Retinal pigment epithelial cell (primary cell): ENCODE results near the gene PDE11A.

Experiments used
- DNase-seq: peaks from one replicate; pipeline ENCODE4 v3.0.0-alpha.2; 2010; ENCODE audit warnings: low read depth
- H3K4me3 ChIP-seq: 2 replicates; pipeline ENCODE4 v1.5.1; 2011; ENCODE audit warnings: mild to moderate bottlenecking, low read length, control low read depth, moderate library complexity
- CTCF ChIP-seq: conservative IDR thresholded peaks from 2 replicates; pipeline ENCODE4 v1.5.1; 2011; ENCODE audit warnings: low read depth, low read length, control low read depth, inconsistent platforms

The PDE11A gene

DNA sequence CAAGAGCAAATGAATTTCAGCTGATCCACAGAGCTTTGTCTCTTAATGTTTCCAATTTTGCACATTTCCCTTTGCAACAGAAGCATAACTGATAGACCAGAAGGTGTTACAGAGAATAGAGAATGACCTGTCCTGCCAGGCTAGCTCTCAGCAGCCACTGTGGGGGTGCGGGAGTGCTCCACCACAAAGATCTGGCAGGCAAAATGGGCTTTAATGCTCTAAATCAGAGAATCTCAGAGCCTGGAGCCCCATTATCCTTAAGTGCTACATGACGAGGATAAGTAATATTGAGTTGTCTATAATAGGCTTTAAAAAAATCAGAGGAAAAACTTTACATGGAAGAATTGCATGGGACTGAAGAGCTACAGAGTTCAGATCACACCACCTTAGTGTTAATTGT lies 245.7 kb downstream of the PDE11A start:
- no peak for DNase-seq
- no peak overlapping the region for H3K4me3 ChIP-seq
- no peak for TF ChIP-seq CTCF

DNA sequence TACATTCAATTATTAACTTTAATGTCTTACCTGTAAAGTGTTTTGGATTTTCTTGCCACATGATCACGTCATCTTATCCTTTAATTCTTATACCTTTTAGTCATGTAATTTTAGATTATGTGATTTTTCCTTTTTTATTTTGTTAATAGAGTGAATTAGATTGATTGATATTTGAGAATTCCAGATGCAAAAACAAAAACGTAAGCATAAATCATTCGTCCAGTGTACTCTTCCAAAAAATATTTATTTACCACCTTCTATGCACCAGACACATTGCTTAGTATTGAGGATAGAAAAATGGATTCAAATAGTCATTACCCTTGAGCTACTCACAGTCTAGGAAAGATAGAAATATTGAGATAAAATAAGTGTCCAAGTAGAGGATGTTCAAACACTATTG lies 249.6 kb downstream of the PDE11A start:
- no peak for TF ChIP-seq CTCF
- H3K4me3 ChIP-seq = no peak overlapping the region
- DNase-seq = no peak

DNA sequence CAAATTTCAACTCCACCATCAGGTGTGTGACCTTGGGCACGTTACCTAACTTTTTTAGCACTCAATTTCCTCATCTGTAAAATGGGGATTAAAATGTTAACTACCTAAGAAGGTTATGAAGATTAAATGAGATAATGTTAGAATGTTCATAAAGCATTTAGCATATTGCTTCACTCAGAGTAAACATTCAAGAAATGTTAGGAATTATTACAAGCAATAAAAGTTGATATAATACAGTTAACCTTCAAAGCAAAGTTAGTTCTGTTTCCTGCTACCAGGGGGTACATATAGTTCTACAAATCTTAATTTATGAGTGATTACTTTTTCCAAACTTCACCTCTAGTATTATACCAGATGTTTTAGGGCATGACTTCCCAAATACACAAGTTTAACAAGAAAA lies 254.2 kb downstream of the PDE11A start:
- TF ChIP-seq CTCF = no peak
- H3K4me3 ChIP-seq = no peak overlapping the region
- no peak for DNase-seq

DNA sequence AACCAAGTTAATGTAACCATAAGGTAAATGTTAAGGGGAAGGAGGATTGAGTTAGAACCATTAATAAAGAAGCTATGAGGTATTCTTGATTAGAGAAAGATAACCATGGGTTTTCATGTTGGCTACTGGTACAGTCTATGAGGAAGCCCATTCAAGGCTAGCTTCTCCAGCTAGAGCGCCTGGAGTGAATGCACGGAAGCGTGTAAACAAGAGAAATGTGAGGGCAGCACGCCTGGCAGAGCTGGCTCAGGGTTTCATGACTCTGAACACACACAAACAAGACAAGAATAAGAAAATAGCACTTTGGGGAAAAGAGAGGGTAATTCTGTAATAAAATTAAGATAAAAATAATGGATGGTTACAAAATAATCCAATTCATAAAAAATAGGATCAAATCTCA lies 255.3 kb downstream of the PDE11A start:
- DNase-seq = no peak
- no peak overlapping the region for H3K4me3 ChIP-seq
- no peak for TF ChIP-seq CTCF

GRCh38 chr2:177816766-177817165 lies 255.8 kb downstream of the PDE11A start:
- DNase-seq = no peak
- no peak overlapping the region for H3K4me3 ChIP-seq
- TF ChIP-seq CTCF = no peak

- DNase-seq = no peak
- TF ChIP-seq CTCF = no peak
- no peak overlapping the region for H3K4me3 ChIP-seq
Measured at GRCh38 chr2:177812713-177813396, 259.7 kb downstream of the PDE11A start.

GRCh38 chr2:177810906-177811305 lies 261.7 kb downstream of the PDE11A start:
- DNase-seq = no peak
- H3K4me3 ChIP-seq = no peak overlapping the region
- TF ChIP-seq CTCF = no peak
